Neural progenitor cell (in vitro differentiated cells): ENCODE measurements around the gene NAA60. TPM values are rescaled to one million over a fixed set of nuclear protein-coding genes. Genes with fewer than 3 reads are reported as not detected.
A peak's percentile ranks its signal among the peaks of the same experiment; 100 is the strongest.
"Not testable (repeated sequence)": the region's sequence is repeated elsewhere in the genome, so short reads cannot be mapped to it uniquely, and the experiment has no call there.

Experiments used
- DNase-seq: peaks from one replicate; pipeline ENCODE4 v3.0.0-alpha.2; 2016; ENCODE audit warnings: low spot score
- H2AFZ ChIP-seq: fragments of 200-600 bp; sonication (generic); replicated peaks from 2 replicates; pipeline ENCODE4 v1.6.1; 2016; ENCODE audit warnings: antibody characterized with exemption
- H3F3A ChIP-seq: fragments of 200-600 bp; sonication (generic); 2 replicates; pipeline ENCODE4 v1.6.1; 2016; ENCODE audit warnings: antibody characterized with exemption, low read depth
- H3K27ac ChIP-seq: fragments of 200-600 bp; sonication (generic); 2 replicates; pipeline ENCODE4 v1.5.1; 2016; ENCODE audit warnings: mild to moderate bottlenecking
- H3K27me3 ChIP-seq: fragments of 200-600 bp; sonication (generic); 2 replicates; pipeline ENCODE4 v1.6.1; 2016; ENCODE audit warnings: mild to moderate bottlenecking, moderate library complexity
- H3K36me3 ChIP-seq: fragments of 200-600 bp; sonication (generic); 2 replicates; pipeline ENCODE4 v1.5.1; 2016
- H3K4me1 ChIP-seq: fragments of 200-600 bp; sonication (generic); 2 replicates; pipeline ENCODE4 v1.6.1; 2016; ENCODE audit warnings: mixed run types
- H3K4me2 ChIP-seq: fragments of 200-600 bp; sonication (generic); 2 replicates; pipeline ENCODE4 v1.6.1; 2016
- H3K4me3 ChIP-seq: fragments of 200-600 bp; sonication (generic); 2 replicates; pipeline ENCODE4 v1.5.1; 2016
- H3K79me2 ChIP-seq: fragments of 200-600 bp; sonication (generic); 2 replicates; pipeline ENCODE4 v1.6.1; 2016; ENCODE audit warnings: low read depth
- H3K9ac ChIP-seq: fragments of 200-600 bp; sonication (generic); 2 replicates; pipeline ENCODE4 v1.6.1; 2016
- H3K9me3 ChIP-seq: fragments of 200-600 bp; sonication (generic); 2 replicates; pipeline ENCODE4 v1.5.1; 2016; ENCODE audit warnings: low read depth
- H4K20me1 ChIP-seq: fragments of 200-600 bp; sonication (generic); 2 replicates; pipeline ENCODE4 v1.6.1; 2016; ENCODE audit warnings: low read depth
- H3K27ac Mint-ChIP-seq: 3 replicates; pipeline ENCODE4 v1.8.0; 2021; ENCODE audit warnings: mixed read lengths
- H3K27me3 Mint-ChIP-seq: 2 replicates; pipeline ENCODE4 v1.8.0; 2022; ENCODE audit warnings: low read depth, mild to moderate bottlenecking, inconsistent platforms, moderate library complexity, mixed read lengths; ENCODE audit not compliant: insufficient read depth
- H3K36me3 Mint-ChIP-seq: 3 replicates; pipeline ENCODE4 v1.8.0; 2021; ENCODE audit warnings: mixed read lengths
- H3K4me1 Mint-ChIP-seq: 3 replicates; pipeline ENCODE4 v1.8.0; 2021; ENCODE audit warnings: mixed read lengths
- H3K4me3 Mint-ChIP-seq: 3 replicates; pipeline ENCODE4 v1.8.0; 2021; ENCODE audit warnings: mild to moderate bottlenecking, moderate library complexity, mixed read lengths
- H3K9me3 Mint-ChIP-seq: 3 replicates; pipeline ENCODE4 v1.8.0; 2020; ENCODE audit warnings: mixed read lengths
- CTCF ChIP-seq: fragments of 200-600 bp; sonication (generic); IDR thresholded peaks from 2 replicates; pipeline ENCODE4 v1.5.1; 2017; ENCODE audit warnings: antibody characterized with exemption, mild to moderate bottlenecking
- EZH2 ChIP-seq: fragments of 200-600 bp; sonication (generic); IDR thresholded peaks from 2 replicates; pipeline ENCODE4 v1.6.1; 2017; ENCODE audit warnings: antibody characterized with exemption, mild to moderate bottlenecking, moderate library complexity
- EZH2phosphoT487 ChIP-seq: fragments of 200-600 bp; sonication (generic); IDR thresholded peaks from 2 replicates; pipeline ENCODE4 v1.6.1; 2017; ENCODE audit warnings: antibody characterized with exemption
- total RNA-seq: library from RNA; depleted of rRNA; stranded (reverse); fragments of >200 nt; gene quantifications from 2 replicates; pipeline ENCODE4 v1.2.3, GENCODE V29; 2015; ENCODE audit warnings: low replicate concordance

The NAA60 gene
- total RNA-seq, 1 donor from 2014 or later, result 14.8 TPM

- Histone ChIP-seq H3K4me3 (no peak overlapping the region), H3K4me1 (no peaks in the 10 kb centered on the region), H2AFZ (no peak overlapping the region), H4K20me1 (peaks cover 26% of the 10 kb centered on the region), H3K79me2 (peaks cover 80% of the 10 kb centered on the region), H3K4me2 (no peak overlapping the region), H3K9me3 (no peaks in the 10 kb centered on the region), H3F3A (no peaks in the 10 kb centered on the region), H3K9ac (no peak overlapping the region), H3K27me3 (no peaks in the 10 kb centered on the region), H3K27ac (no peak overlapping the region), H3K36me3 (no peaks in the 10 kb centered on the region)
- Mint-ChIP-seq H3K36me3 (peaks cover 16% of the 10 kb centered on the region), H3K27me3 (peaks cover 2% of the 10 kb centered on the region), H3K4me3 (no peak overlapping the region), H3K4me1 (no peaks in the 10 kb centered on the region), H3K9me3 (no peaks in the 10 kb centered on the region), H3K27ac (no peak overlapping the region)
- TF ChIP-seq CTCF (no peak), EZH2 (no peak), EZH2phosphoT487 (no peak)
- no peak for DNase-seq
Measured at GRCh38 chr16:3474136-3474779, 30.8 kb downstream of the NAA60 start.

- H3K27me3 ChIP-seq, H3K9me3 ChIP-seq, H3F3A ChIP-seq, H3K27ac Mint-ChIP-seq, DNase-seq, H3K4me2 ChIP-seq, H3K4me1 ChIP-seq, H3K4me3 ChIP-seq, H3K36me3 ChIP-seq, H3K4me1 Mint-ChIP-seq, H3K27ac ChIP-seq, H3K9ac ChIP-seq, H3K4me3 Mint-ChIP-seq, H3K27me3 Mint-ChIP-seq, H3K9me3 Mint-ChIP-seq, H2AFZ ChIP-seq: not testable (repeated sequence)
- H4K20me1 ChIP-seq, result peaks cover 27% of the 10 kb centered on the region
- peaks cover 21% of the 10 kb centered on the region for H3K36me3 Mint-ChIP-seq
- H3K79me2 ChIP-seq, result peaks cover 73% of the 10 kb centered on the region
Measured at GRCh38 chr16:3474870-3475269, 31.4 kb downstream of the NAA60 start.

DNA sequence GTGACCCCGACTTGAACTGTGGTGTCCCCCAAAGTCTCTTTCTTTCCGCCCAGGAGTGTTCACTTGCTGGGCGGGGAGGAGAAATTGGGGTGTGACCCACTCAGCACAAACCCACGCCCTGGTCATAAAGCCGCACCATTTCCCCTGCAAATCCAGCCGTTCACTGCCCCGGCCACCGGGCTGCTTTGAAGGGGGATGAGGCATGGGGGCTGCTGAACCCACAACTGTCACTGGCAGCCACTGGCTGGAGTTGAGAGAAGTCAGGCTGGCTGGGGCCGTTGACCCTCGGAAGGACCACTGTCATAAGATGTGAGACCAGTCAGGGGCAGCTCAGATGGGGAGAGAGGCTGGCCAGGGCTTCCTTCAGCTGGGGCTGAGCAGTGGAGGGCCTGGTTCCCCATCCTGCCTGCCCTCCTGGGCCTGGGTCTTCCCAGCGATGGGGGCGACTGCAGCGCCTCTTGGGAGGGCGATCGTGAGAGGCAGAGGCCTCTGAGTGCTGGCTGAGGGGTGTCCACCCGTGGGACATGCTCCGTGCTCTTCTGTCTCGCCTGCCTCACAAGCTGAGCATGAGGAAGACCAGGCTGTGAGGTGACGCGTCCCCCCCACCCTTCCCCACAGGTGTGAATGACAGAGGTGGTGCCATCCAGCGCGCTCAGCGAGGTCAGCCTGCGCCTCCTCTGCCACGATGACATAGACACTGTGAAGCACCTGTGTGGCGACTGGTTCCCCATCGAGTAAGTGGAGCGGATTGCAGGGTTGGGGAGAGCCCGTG is 32.3 kb downstream of the NAA60 start:
- Histone ChIP-seq H3K79me2 (peaks cover 64% of the 10 kb centered on the region), H4K20me1 (peaks cover 30% of the 10 kb centered on the region), H3K27ac (no peak overlapping the region)

More for the DNA sequence above, 32.3 kb downstream of the NAA60 start:
- Histone ChIP-seq H3F3A (no peaks in the 10 kb centered on the region), H3K9me3 (no peaks in the 10 kb centered on the region), H2AFZ (no peak overlapping the region), H3K9ac (peak overlapping the region; percentile 27), H3K4me3 (no peak overlapping the region), H3K36me3 (no peaks in the 10 kb centered on the region), H3K4me2 (no peak overlapping the region), H3K27me3 (no peaks in the 10 kb centered on the region), H3K4me1 (no peaks in the 10 kb centered on the region)
- no peak for DNase-seq
- Mint-ChIP-seq H3K4me3 (no peak overlapping the region), H3K36me3 (peaks cover 19% of the 10 kb centered on the region), H3K9me3 (no peaks in the 10 kb centered on the region), H3K27me3 (peaks cover 2% of the 10 kb centered on the region), H3K4me1 (no peaks in the 10 kb centered on the region), H3K27ac (peak overlapping the region; percentile 66)
- TF ChIP-seq EZH2phosphoT487 (no peak), EZH2 (no peak), CTCF (no peak)
